GM06990 (cell line): ENCODE data around the gene AFF2.
A peak's percentile ranks its signal among the peaks of the same experiment; 100 is the strongest.

ENCODE experiments used
- DNase-seq: peaks from one replicate; pipeline ENCODE4 v3.0.0-alpha.2; 2011; ENCODE audit not compliant: insufficient read length; ENCODE audit errors: extremely low read depth
- H3K27me3 ChIP-seq: replicated peaks from 2 replicates; pipeline ENCODE4 v1.6.0; 2011; ENCODE audit warnings: low read length; ENCODE audit not compliant: control insufficient read depth, insufficient read depth
- H3K36me3 ChIP-seq: 2 replicates; pipeline ENCODE4 v1.5.1; 2011; ENCODE audit warnings: low read length; ENCODE audit not compliant: control insufficient read depth, insufficient read depth
- H3K4me3 ChIP-seq: replicated peaks from 2 replicates; pipeline ENCODE4 v1.5.1; 2011; ENCODE audit warnings: low read depth, mild to moderate bottlenecking, control low read depth, low read length
- TF ChIP-seq, protein P1 (sequence below): IDR thresholded peaks from 2 replicates; pipeline ENCODE4 v1.5.1; 2011; ENCODE audit warnings: low read length, control low read depth, mild to moderate bottlenecking, inconsistent platforms; ENCODE audit not compliant: insufficient read depth, poor library complexity, severe bottlenecking

AFF2 gene

DNA sequence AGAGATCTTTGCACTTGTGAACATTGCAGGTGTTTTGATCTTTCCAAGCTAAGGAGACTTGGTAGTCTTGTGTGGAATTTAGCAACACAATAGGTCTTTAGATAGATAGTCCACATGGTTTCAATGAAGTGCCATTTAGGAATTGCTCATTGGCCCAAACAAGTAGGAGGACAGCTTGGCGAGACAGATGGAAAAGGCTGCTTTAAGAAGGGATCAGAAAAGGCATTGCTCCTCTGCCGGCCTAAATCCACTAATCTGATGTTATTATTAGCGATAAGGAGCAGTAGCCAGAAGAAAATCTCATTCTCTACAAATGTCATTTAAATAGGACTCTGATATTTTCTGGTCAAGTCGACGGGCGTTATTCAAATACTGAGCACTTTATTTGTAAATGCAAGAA, 99.7 kb downstream of the AFF2 start:
- H3K36me3 ChIP-seq, result no peaks in the 10 kb centered on the region
- DNase-seq, result no peak
- H3K4me3 ChIP-seq, result no peak overlapping the region
- H3K27me3 ChIP-seq, result no peaks in the 10 kb centered on the region
- TF ChIP-seq, protein P1, sequence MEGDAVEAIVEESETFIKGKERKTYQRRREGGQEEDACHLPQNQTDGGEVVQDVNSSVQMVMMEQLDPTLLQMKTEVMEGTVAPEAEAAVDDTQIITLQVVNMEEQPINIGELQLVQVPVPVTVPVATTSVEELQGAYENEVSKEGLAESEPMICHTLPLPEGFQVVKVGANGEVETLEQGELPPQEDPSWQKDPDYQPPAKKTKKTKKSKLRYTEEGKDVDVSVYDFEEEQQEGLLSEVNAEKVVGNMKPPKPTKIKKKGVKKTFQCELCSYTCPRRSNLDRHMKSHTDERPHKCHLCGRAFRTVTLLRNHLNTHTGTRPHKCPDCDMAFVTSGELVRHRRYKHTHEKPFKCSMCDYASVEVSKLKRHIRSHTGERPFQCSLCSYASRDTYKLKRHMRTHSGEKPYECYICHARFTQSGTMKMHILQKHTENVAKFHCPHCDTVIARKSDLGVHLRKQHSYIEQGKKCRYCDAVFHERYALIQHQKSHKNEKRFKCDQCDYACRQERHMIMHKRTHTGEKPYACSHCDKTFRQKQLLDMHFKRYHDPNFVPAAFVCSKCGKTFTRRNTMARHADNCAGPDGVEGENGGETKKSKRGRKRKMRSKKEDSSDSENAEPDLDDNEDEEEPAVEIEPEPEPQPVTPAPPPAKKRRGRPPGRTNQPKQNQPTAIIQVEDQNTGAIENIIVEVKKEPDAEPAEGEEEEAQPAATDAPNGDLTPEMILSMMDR, result no peak

GRCh38 chrX:148600581-148600980, 100.2 kb downstream of the AFF2 start:
- no peaks in the 10 kb centered on the region for H3K27me3 ChIP-seq
- no peak overlapping the region for H3K4me3 ChIP-seq
- TF ChIP-seq, protein P1, result no peak
- DNase-seq, result no peak
- no peaks in the 10 kb centered on the region for H3K36me3 ChIP-seq

DNA sequence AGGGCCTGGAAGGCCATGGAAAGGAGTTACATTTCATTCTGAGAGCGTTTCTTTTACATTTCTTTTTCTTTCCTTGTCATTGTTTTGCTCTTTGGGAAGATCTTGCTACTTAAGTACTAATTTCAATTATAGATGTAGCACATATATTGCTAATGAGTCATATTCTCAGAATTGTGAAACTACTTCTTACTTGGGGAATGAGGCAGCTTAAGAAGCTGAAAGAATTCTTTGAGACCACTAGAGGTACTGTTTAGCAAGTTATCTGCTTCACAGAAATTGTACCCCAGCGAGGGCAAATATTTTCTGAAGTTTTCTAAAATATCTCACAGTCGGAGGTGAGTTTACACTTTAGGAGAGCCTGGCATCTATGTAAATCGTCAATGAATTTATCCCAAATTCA, 100.6 kb downstream of the AFF2 start:
- H3K27me3 ChIP-seq, result no peaks in the 10 kb centered on the region
- no peak for DNase-seq
- TF ChIP-seq, protein P1, result peak; percentile 9

GRCh38 chrX:148609515-148610327, 109.3 kb downstream of the AFF2 start:
- H3K4me3 ChIP-seq, result peak overlapping the region; percentile 41; the same call in 1 of the 2 replicates

More for the DNA sequence above, 100.6 kb downstream of the AFF2 start:
- Histone ChIP-seq H3K36me3 (no peaks in the 10 kb centered on the region), H3K4me3 (no peak overlapping the region)

GRCh38 chrX:148610328-148610698, 109.9 kb downstream of the AFF2 start:
- Histone ChIP-seq H3K36me3 (no peaks in the 10 kb centered on the region), H3K4me3 (peak overlapping the region; percentile 41; the same call in 1 of the 2 replicates), H3K27me3 (no peaks in the 10 kb centered on the region)
- DNase-seq, result no peak
- TF ChIP-seq, protein P1, result no peak

More at GRCh38 chrX:148609515-148610327, 109.3 kb downstream of the AFF2 start:
- Histone ChIP-seq H3K36me3 (no peaks in the 10 kb centered on the region), H3K27me3 (no peaks in the 10 kb centered on the region)
- peak; percentile 40 for DNase-seq
- TF ChIP-seq, protein P1, result no peak

DNA sequence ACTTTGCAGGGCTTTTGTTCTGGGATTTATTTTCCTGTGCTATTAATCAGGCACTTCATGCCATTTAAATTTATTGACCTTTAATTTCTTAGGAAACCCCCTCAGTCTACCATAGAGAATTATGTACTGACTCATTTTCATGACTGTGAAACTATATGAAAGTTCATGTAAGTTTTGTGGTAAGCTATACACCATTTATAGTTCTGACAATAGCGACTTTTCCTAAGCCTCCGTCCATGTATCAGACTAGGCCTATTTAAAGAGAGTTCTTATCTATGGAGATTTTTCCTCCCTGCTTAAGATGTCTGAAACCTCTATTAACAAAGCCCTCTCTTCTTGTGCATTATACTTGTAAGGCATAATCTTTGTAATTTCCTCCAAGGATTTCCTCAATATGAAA, 111.6 kb downstream of the AFF2 start:
- no peaks in the 10 kb centered on the region for H3K36me3 ChIP-seq
- no peaks in the 10 kb centered on the region for H3K27me3 ChIP-seq
- no peak overlapping the region for H3K4me3 ChIP-seq
- peak; percentile 3 for DNase-seq
- TF ChIP-seq, protein P1, result no peak
